ENCODE measurements around the gene CRADD. TPM values are rescaled to one million over a fixed set of nuclear protein-coding genes. Genes with fewer than 3 reads are reported as not detected.

CRADD gene
- total and polyA plus RNA-seq, 2 donors = 13.9 to 17.1 TPM

GRCh38 chr12:93762912-93763553, 85.9 kb downstream of the CRADD start:
- no peaks in the 10 kb centered on the region for H3K27me3 ChIP-seq (ENCODE audit: control insufficient read depth in 2 of 2, insufficient read depth in 1 of 2, low read length in 1 of 2)
- DNase-seq (ENCODE audit: low read depth in 6 of 9, low spot score in 9 of 9) = no peak
- 96% methylated on average over 3 of the region's 3 CpGs for WGBS
- peaks cover 4 to 14% of the 10 kb centered on the region in 2 donors for H3K4me1 ChIP-seq (ENCODE audit: control insufficient read depth in 2 of 2, insufficient read depth in 2 of 2, low read length in 2 of 2)
- no peaks in the 10 kb centered on the region for H3K36me3 ChIP-seq (ENCODE audit: control insufficient read depth in 2 of 2, insufficient read depth in 2 of 2, low read length in 1 of 2)
- no peak overlapping the region for H3K4me3 ChIP-seq (ENCODE audit: low read length in 2 of 2)
- no peaks in the 10 kb centered on the region for H3K9me3 ChIP-seq (ENCODE audit: control insufficient read depth in 2 of 2, insufficient read depth in 1 of 2, low read length in 1 of 2)
- H3K27ac ChIP-seq (ENCODE audit: low read depth in 1 of 2, low read length in 1 of 2) = no peak overlapping the region

GRCh38 chr12:93763746-93764147, 86.6 kb downstream of the CRADD start:
- DNase-seq (ENCODE audit: low read depth in 6 of 9, low spot score in 9 of 9) = no peak
- Histone ChIP-seq H3K27me3 (ENCODE audit: control insufficient read depth in 2 of 2, insufficient read depth in 1 of 2, low read length in 1 of 2) (no peaks in the 10 kb centered on the region), H3K36me3 (ENCODE audit: control insufficient read depth in 2 of 2, insufficient read depth in 2 of 2, low read length in 1 of 2) (no peaks in the 10 kb centered on the region), H3K27ac (ENCODE audit: low read depth in 1 of 2, low read length in 1 of 2) (no peak overlapping the region), H3K4me1 (ENCODE audit: control insufficient read depth in 2 of 2, insufficient read depth in 2 of 2, low read length in 2 of 2) (peaks cover 4 to 17% of the 10 kb centered on the region in 2 donors), H3K4me3 (ENCODE audit: low read length in 2 of 2) (no peak overlapping the region), H3K9me3 (ENCODE audit: control insufficient read depth in 2 of 2, insufficient read depth in 1 of 2, low read length in 1 of 2) (no peaks in the 10 kb centered on the region)
- WGBS = 98% methylated on average over 3 of the region's 3 CpGs

- Histone ChIP-seq H3K27me3 (ENCODE audit: control insufficient read depth in 2 of 2, insufficient read depth in 1 of 2, low read length in 1 of 2) (no peaks in the 10 kb centered on the region), H3K4me1 (ENCODE audit: control insufficient read depth in 2 of 2, insufficient read depth in 2 of 2, low read length in 2 of 2) (peaks cover 4 to 17% of the 10 kb centered on the region in 2 donors), H3K4me3 (ENCODE audit: low read length in 2 of 2) (no peak overlapping the region), H3K36me3 (ENCODE audit: control insufficient read depth in 2 of 2, insufficient read depth in 2 of 2, low read length in 1 of 2) (no peaks in the 10 kb centered on the region), H3K27ac (ENCODE audit: low read depth in 1 of 2, low read length in 1 of 2) (no peak overlapping the region), H3K9me3 (ENCODE audit: control insufficient read depth in 2 of 2, insufficient read depth in 1 of 2, low read length in 1 of 2) (no peaks in the 10 kb centered on the region)
- DNase-seq (ENCODE audit: low read depth in 6 of 9, low spot score in 9 of 9) = no peak
- WGBS = 95% methylated on average over 2 of the region's 2 CpGs
These were observed 89.2 kb downstream of the CRADD start for GRCh38 chr12:93766371-93766770.

GRCh38 chr12:93766796-93767523, 89.8 kb downstream of the CRADD start:
- H3K4me1 ChIP-seq (ENCODE audit: control insufficient read depth in 2 of 2, insufficient read depth in 2 of 2, low read length in 2 of 2) = peaks cover 4 to 17% of the 10 kb centered on the region in 2 donors
- H3K27ac ChIP-seq (ENCODE audit: low read depth in 1 of 2, low read length in 1 of 2) = peak overlapping the region in 1 of 2 donors; percentile 71
- H3K9me3 ChIP-seq (ENCODE audit: control insufficient read depth in 2 of 2, insufficient read depth in 1 of 2, low read length in 1 of 2) = no peaks in the 10 kb centered on the region
- H3K27me3 ChIP-seq (ENCODE audit: control insufficient read depth in 2 of 2, insufficient read depth in 1 of 2, low read length in 1 of 2) = no peaks in the 10 kb centered on the region
- peak in 5 of 9 donors; percentile 46 to 79 (median 57) for DNase-seq (ENCODE audit: low read depth in 6 of 9, low spot score in 9 of 9)
- WGBS = 45% methylated on average over 6 of the region's 6 CpGs
- H3K36me3 ChIP-seq (ENCODE audit: control insufficient read depth in 2 of 2, insufficient read depth in 2 of 2, low read length in 1 of 2) = no peaks in the 10 kb centered on the region
- no peak overlapping the region for H3K4me3 ChIP-seq (ENCODE audit: low read length in 2 of 2)

GRCh38 chr12:93767524-93767863, 90.3 kb downstream of the CRADD start:
- H3K27ac ChIP-seq (ENCODE audit: low read depth in 1 of 2, low read length in 1 of 2) = peak overlapping the region in 1 of 2 donors; percentile 71
- peak in 2 of 9 donors; percentile 33 to 70 for DNase-seq (ENCODE audit: low read depth in 6 of 9, low spot score in 9 of 9)
- no peak overlapping the region for H3K4me3 ChIP-seq (ENCODE audit: low read length in 2 of 2)
- peaks cover 4 to 17% of the 10 kb centered on the region in 2 donors for H3K4me1 ChIP-seq (ENCODE audit: control insufficient read depth in 2 of 2, insufficient read depth in 2 of 2, low read length in 2 of 2)
- H3K36me3 ChIP-seq (ENCODE audit: control insufficient read depth in 2 of 2, insufficient read depth in 2 of 2, low read length in 1 of 2) = no peaks in the 10 kb centered on the region
- H3K9me3 ChIP-seq (ENCODE audit: control insufficient read depth in 2 of 2, insufficient read depth in 1 of 2, low read length in 1 of 2) = no peaks in the 10 kb centered on the region
- H3K27me3 ChIP-seq (ENCODE audit: control insufficient read depth in 2 of 2, insufficient read depth in 1 of 2, low read length in 1 of 2) = no peaks in the 10 kb centered on the region

- Histone ChIP-seq H3K36me3 (ENCODE audit: control insufficient read depth in 2 of 2, insufficient read depth in 2 of 2, low read length in 1 of 2) (no peaks in the 10 kb centered on the region), H3K4me1 (ENCODE audit: control insufficient read depth in 2 of 2, insufficient read depth in 2 of 2, low read length in 2 of 2) (peaks cover 3 to 16% of the 10 kb centered on the region in 2 donors), H3K27me3 (ENCODE audit: control insufficient read depth in 2 of 2, insufficient read depth in 1 of 2, low read length in 1 of 2) (no peaks in the 10 kb centered on the region), H3K27ac (ENCODE audit: low read depth in 1 of 2, low read length in 1 of 2) (no peak overlapping the region), H3K4me3 (ENCODE audit: low read length in 2 of 2) (no peak overlapping the region), H3K9me3 (ENCODE audit: control insufficient read depth in 2 of 2, insufficient read depth in 1 of 2, low read length in 1 of 2) (peaks cover 0 to 6% of the 10 kb centered on the region in 2 donors)
- no peak for DNase-seq (ENCODE audit: low read depth in 6 of 9, low spot score in 9 of 9)
- WGBS = 77% methylated on average over 3 of the region's 3 CpGs
These were observed 95.0 kb downstream of the CRADD start for GRCh38 chr12:93772003-93772700.

GRCh38 chr12:93773122-93773871, 96.1 kb downstream of the CRADD start:
- DNase-seq (ENCODE audit: low read depth in 6 of 9, low spot score in 9 of 9) = peak in 1 of 9 donors; percentile 42
- peaks cover 0 to 11% of the 10 kb centered on the region in 2 donors for H3K4me1 ChIP-seq (ENCODE audit: control insufficient read depth in 2 of 2, insufficient read depth in 2 of 2, low read length in 2 of 2)
- WGBS = 78% methylated on average over 5 of the region's 5 CpGs
- H3K27me3 ChIP-seq (ENCODE audit: control insufficient read depth in 2 of 2, insufficient read depth in 1 of 2, low read length in 1 of 2) = no peaks in the 10 kb centered on the region
- no peaks in the 10 kb centered on the region for H3K36me3 ChIP-seq (ENCODE audit: control insufficient read depth in 2 of 2, insufficient read depth in 2 of 2, low read length in 1 of 2)
- no peak overlapping the region for H3K4me3 ChIP-seq (ENCODE audit: low read length in 2 of 2)
- H3K27ac ChIP-seq (ENCODE audit: low read depth in 1 of 2, low read length in 1 of 2) = no peak overlapping the region
- peaks cover 0 to 6% of the 10 kb centered on the region in 2 donors for H3K9me3 ChIP-seq (ENCODE audit: control insufficient read depth in 2 of 2, insufficient read depth in 1 of 2, low read length in 1 of 2)

GRCh38 chr12:93776581-93777018, 99.4 kb downstream of the CRADD start:
- no peak overlapping the region for H3K4me3 ChIP-seq (ENCODE audit: low read length in 2 of 2)
- H3K36me3 ChIP-seq (ENCODE audit: control insufficient read depth in 2 of 2, insufficient read depth in 2 of 2, low read length in 1 of 2) = no peaks in the 10 kb centered on the region
- no peaks in the 10 kb centered on the region for H3K27me3 ChIP-seq (ENCODE audit: control insufficient read depth in 2 of 2, insufficient read depth in 1 of 2, low read length in 1 of 2)
- H3K4me1 ChIP-seq (ENCODE audit: control insufficient read depth in 2 of 2, insufficient read depth in 2 of 2, low read length in 2 of 2) = peaks cover 5 to 22% of the 10 kb centered on the region in 2 donors
- DNase-seq (ENCODE audit: low read depth in 6 of 9, low spot score in 9 of 9) = no peak
- 98% methylated on average over 2 of the region's 2 CpGs for WGBS
- no peak overlapping the region for H3K27ac ChIP-seq (ENCODE audit: low read depth in 1 of 2, low read length in 1 of 2)
- peaks cover 0 to 6% of the 10 kb centered on the region in 2 donors for H3K9me3 ChIP-seq (ENCODE audit: control insufficient read depth in 2 of 2, insufficient read depth in 1 of 2, low read length in 1 of 2)

All from thymus (tissue), 11 donors.